Measurements from ENCODE around the gene PDE8A. TPM values are rescaled to one million over a fixed set of nuclear protein-coding genes. Genes with fewer than 3 reads are reported as not detected.

Gene PDE8A
- total RNA-seq, 1 experiment from 2014 or later = 44.2 TPM

GRCh38 chr15:85120351-85121113 is 138.9 kb downstream of the PDE8A start:
- CTCF ChIA-PET = no interaction called here
- H3K9me3 ChIP-seq (ENCODE audit: low read length) = no peaks in the 10 kb centered on the region
- peaks cover 27% of the 10 kb centered on the region for H3K4me1 ChIP-seq (ENCODE audit: insufficient read depth, low read length)
- H4K20me1 ChIP-seq (ENCODE audit: low read length) = no peaks in the 10 kb centered on the region
- intact Hi-C loops (cut with micrococcal nuclease) = no loop called here
- TF ChIP-seq CTCF (conservative IDR thresholded peaks at IDR 0.05; ENCODE audit: low read depth, low read length) (no peak), EZH2 (IDR thresholded peaks at IDR 0.05; ENCODE audit: low read length, unreplicated experiment) (no peak), EZH2phosphoT487 (IDR thresholded peaks at IDR 0.05; ENCODE audit: borderline replicate concordance, low read length) (no peak)
- BruUV-seq (replicated peaks) = no TSS peak
- no peak overlapping the region for H3K27ac ChIP-seq (ENCODE audit: low read length)
- H3K4me2 ChIP-seq (ENCODE audit: low read length) = no peak overlapping the region
- ATAC-seq = no peak
- no peak overlapping the region for H2AFZ ChIP-seq (ENCODE audit: low read length)
- H3K79me2 ChIP-seq (ENCODE audit: low read length) = no peaks in the 10 kb centered on the region
- no peak overlapping the region for H3K4me3 ChIP-seq (ENCODE audit: low read length)
- peaks cover 57% of the 10 kb centered on the region for H3K36me3 ChIP-seq (ENCODE audit: low read depth, low read length)
- POLR2A ChIA-PET (ENCODE audit: unreplicated experiment) = no interaction called here
- H3K9me2 ChIP-seq (replicated peaks; ENCODE audit: low read length) = no peaks in the 10 kb centered on the region
- DNase-seq = no peak
- H3K9ac ChIP-seq (ENCODE audit: low read length) = no peak overlapping the region
- no peaks in the 10 kb centered on the region for H3F3A ChIP-seq (ENCODE audit: low read length, unreplicated experiment)
- H3K27me3 ChIP-seq (ENCODE audit: low read length) = no peaks in the 10 kb centered on the region

GRCh38 chr15:85124173-85124572 is 142.5 kb downstream of the PDE8A start:
- H3K9me3 ChIP-seq (ENCODE audit: low read length) = no peaks in the 10 kb centered on the region
- no peak overlapping the region for H3K9ac ChIP-seq (ENCODE audit: low read length)
- H3K9me2 ChIP-seq (replicated peaks; ENCODE audit: low read length) = no peaks in the 10 kb centered on the region
- H3K36me3 ChIP-seq (ENCODE audit: low read depth, low read length) = peaks cover 45% of the 10 kb centered on the region
- no peaks in the 10 kb centered on the region for H4K20me1 ChIP-seq (ENCODE audit: low read length)
- intact Hi-C loops (cut with micrococcal nuclease) = no loop called here
- H3K27me3 ChIP-seq (ENCODE audit: low read length) = no peaks in the 10 kb centered on the region
- BruUV-seq (replicated peaks) = no TSS peak
- H3K4me3 ChIP-seq (ENCODE audit: low read length) = no peak overlapping the region
- no peak overlapping the region for H2AFZ ChIP-seq (ENCODE audit: low read length)
- no peak overlapping the region for H3K4me2 ChIP-seq (ENCODE audit: low read length)
- CTCF ChIA-PET = no interaction called here
- ATAC-seq (no peak), DNase-seq (no peak)
- no peaks in the 10 kb centered on the region for H3F3A ChIP-seq (ENCODE audit: low read length, unreplicated experiment)
- TF ChIP-seq EZH2phosphoT487 (IDR thresholded peaks at IDR 0.05; ENCODE audit: borderline replicate concordance, low read length) = no peak
- TF ChIP-seq EZH2 (IDR thresholded peaks at IDR 0.05; ENCODE audit: low read length, unreplicated experiment) = no peak
- H3K79me2 ChIP-seq (ENCODE audit: low read length) = no peaks in the 10 kb centered on the region
- POLR2A ChIA-PET (ENCODE audit: unreplicated experiment) = no interaction called here
- no peak overlapping the region for H3K27ac ChIP-seq (ENCODE audit: low read length)
- peaks cover 18% of the 10 kb centered on the region for H3K4me1 ChIP-seq (ENCODE audit: insufficient read depth, low read length)

GRCh38 chr15:85125056-85125661 is 143.5 kb downstream of the PDE8A start:
- no peak overlapping the region for H3K4me3 ChIP-seq (ENCODE audit: low read length)

More at GRCh38 chr15:85125056-85125661, 143.5 kb downstream of the PDE8A start:
- intact Hi-C loops (cut with micrococcal nuclease) = no loop called here
- H3K4me2 ChIP-seq (ENCODE audit: low read length) = peak overlapping the region; percentile 14
- ATAC-seq (peak; percentile 77), DNase-seq (peak; percentile 79)
- H3K27ac ChIP-seq (ENCODE audit: low read length) = no peak overlapping the region
- ChIA-PET CTCF (no interaction called here), POLR2A (ENCODE audit: unreplicated experiment) (no interaction called here)
- no peaks in the 10 kb centered on the region for H3K9me3 ChIP-seq (ENCODE audit: low read length)
- H3K36me3 ChIP-seq (ENCODE audit: low read depth, low read length) = peaks cover 41% of the 10 kb centered on the region
- no peaks in the 10 kb centered on the region for H3K9me2 ChIP-seq (replicated peaks; ENCODE audit: low read length)
- H4K20me1 ChIP-seq (ENCODE audit: low read length) = no peaks in the 10 kb centered on the region
- TF ChIP-seq EZH2 (IDR thresholded peaks at IDR 0.05; ENCODE audit: low read length, unreplicated experiment) (no peak), EZH2phosphoT487 (IDR thresholded peaks at IDR 0.05; ENCODE audit: borderline replicate concordance, low read length) (no peak), CTCF (conservative IDR thresholded peaks at IDR 0.05; ENCODE audit: low read depth, low read length) (no peak)
- H3K79me2 ChIP-seq (ENCODE audit: low read length) = no peaks in the 10 kb centered on the region
- no TSS peak for BruUV-seq (replicated peaks)
- H3K4me1 ChIP-seq (ENCODE audit: insufficient read depth, low read length) = peaks cover 18% of the 10 kb centered on the region
- no peaks in the 10 kb centered on the region for H3K27me3 ChIP-seq (ENCODE audit: low read length)
- H3K9ac ChIP-seq (ENCODE audit: low read length) = no peak overlapping the region
- H3F3A ChIP-seq (ENCODE audit: low read length, unreplicated experiment) = no peaks in the 10 kb centered on the region
- no peak overlapping the region for H2AFZ ChIP-seq (ENCODE audit: low read length)

All from PC-3 (cell line).